NT2/D1 (cell line): ENCODE results near the gene GPX2.

Experiments
- YY1 ChIP-seq: IDR thresholded peaks from 2 replicates; pipeline ENCODE4 v1.6.1; 2011; ENCODE audit not compliant: insufficient read length, insufficient read depth
- ZNF274 ChIP-seq: IDR thresholded peaks from 2 replicates; pipeline ENCODE4 v1.6.1; 2011; ENCODE audit warnings: mild to moderate bottlenecking, low read depth, low read length

DNA sequence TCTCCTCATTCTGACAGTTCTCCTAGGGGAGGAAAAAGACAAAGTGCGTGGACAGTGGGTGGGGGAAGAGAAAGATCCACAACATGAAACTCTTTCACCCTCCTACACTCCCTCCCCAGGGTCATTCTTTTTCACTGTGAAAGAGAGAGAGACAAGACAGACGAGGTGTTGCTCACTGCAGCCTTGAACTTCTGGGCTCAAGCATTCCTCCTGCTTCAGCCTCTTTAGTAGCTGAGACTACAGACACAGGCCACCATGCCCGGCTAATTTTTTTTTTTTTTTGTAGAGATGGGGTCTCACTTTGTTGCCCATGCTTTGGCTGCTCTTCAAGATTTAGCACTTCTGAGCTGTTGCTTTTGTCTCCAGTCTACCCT lies 2.7 kb downstream of the GPX2 start:
- TF ChIP-seq ZNF274 (no peak), YY1 (no peak)
